Transverse colon (tissue), 3 donors: ENCODE measurements around the gene ZNF181.

Experiments
- POLR2A ChIP-seq: fragments of 450-650 bp; IDR thresholded peaks from one replicate; pipeline ENCODE4 v1.6.1; 2016; ENCODE audit warnings: antibody characterized with exemption, mild to moderate bottlenecking, moderate library complexity
- TF ChIP-seq, protein P1 (sequence below), 5 experiments: fragments of 200-600 bp in 3 of 5; fragments of 450-650 bp in 2 of 5; sonication (generic) in 3 of 5; IDR thresholded peaks; 1 replicate in 2 of 5; 2 replicates in 3 of 5; pipeline ENCODE4 v1.5.1; 2016 to 2017; ENCODE audit warnings: antibody characterized with exemption in 5 of 5, inconsistent platforms in 3 of 5, mild to moderate bottlenecking in 2 of 5, moderate library complexity in 1 of 5

- TF ChIP-seq, protein P1, sequence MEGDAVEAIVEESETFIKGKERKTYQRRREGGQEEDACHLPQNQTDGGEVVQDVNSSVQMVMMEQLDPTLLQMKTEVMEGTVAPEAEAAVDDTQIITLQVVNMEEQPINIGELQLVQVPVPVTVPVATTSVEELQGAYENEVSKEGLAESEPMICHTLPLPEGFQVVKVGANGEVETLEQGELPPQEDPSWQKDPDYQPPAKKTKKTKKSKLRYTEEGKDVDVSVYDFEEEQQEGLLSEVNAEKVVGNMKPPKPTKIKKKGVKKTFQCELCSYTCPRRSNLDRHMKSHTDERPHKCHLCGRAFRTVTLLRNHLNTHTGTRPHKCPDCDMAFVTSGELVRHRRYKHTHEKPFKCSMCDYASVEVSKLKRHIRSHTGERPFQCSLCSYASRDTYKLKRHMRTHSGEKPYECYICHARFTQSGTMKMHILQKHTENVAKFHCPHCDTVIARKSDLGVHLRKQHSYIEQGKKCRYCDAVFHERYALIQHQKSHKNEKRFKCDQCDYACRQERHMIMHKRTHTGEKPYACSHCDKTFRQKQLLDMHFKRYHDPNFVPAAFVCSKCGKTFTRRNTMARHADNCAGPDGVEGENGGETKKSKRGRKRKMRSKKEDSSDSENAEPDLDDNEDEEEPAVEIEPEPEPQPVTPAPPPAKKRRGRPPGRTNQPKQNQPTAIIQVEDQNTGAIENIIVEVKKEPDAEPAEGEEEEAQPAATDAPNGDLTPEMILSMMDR (IDR thresholded peaks at IDR 0.05), result no peak
- TF ChIP-seq POLR2A, result no peak
Observed at GRCh38 chr19:34744896-34745690, 11.1 kb downstream of the ZNF181 start.
